M059J (cell line): ENCODE measurements around the gene G6PC3. TPM values are rescaled to one million over a fixed set of nuclear protein-coding genes. Genes with fewer than 3 reads are reported as not detected.

Experiments
- DNase-seq: peaks from one replicate; pipeline ENCODE4 v3.0.0-alpha.2; 2012; ENCODE audit warnings: low read depth
- total RNA-seq: library from RNA; depleted of rRNA; stranded (reverse); fragments of >200 nt; shearing (Covaris generic); gene quantifications from 2 replicates; pipeline ENCODE4 v1.2.3, GENCODE V29; 2014; rRNA removed

Gene G6PC3
- total RNA-seq, 1 experiment from 2014 or later: 66.4 TPM

DNA sequence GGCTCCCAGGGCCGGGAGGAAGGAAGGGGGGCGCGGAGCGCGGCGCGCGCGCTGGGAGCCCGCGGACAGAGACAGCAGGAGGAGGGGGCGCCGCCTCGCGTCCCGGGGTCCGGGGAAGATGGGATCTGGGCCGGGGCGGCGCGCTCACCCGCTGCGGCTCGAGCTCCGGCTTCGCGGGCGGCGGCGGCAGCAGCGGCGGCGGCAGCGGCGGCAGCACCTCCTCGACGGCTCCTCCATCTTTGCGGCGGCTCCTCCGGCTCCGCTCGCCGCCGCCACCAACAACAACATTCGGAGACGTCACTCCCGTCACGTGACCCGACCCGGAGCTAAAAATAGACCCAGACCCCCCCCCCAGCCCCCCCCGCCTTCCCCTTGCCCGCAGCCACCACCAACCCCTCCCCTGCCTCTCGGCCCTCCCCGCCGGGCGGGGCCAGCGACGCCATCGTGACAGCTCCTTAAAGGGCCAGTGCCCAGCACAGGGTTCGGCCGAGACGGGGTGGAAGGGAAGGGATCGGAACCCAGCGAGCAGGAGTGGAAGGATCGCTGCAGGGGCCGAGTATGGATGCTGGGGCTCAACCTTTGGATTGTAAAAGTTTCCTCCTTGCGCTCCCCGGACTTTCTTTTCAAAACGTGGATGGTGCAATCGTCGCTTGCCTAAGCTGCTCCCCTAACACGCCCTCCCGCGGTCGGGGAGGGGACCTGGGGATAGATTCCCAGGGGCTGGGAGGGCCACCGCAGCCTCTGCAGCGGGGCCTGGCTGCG is 53.0 kb downstream of the G6PC3 start, which contains the start of gene HDAC5:
Gene HDAC5, minus strand, starts transcription at position 286 of the 762 bp plus-strand sequence. CDS start 6,126 bp downstream, outside the sequence.
- peak; percentile 90 for DNase-seq

DNA sequence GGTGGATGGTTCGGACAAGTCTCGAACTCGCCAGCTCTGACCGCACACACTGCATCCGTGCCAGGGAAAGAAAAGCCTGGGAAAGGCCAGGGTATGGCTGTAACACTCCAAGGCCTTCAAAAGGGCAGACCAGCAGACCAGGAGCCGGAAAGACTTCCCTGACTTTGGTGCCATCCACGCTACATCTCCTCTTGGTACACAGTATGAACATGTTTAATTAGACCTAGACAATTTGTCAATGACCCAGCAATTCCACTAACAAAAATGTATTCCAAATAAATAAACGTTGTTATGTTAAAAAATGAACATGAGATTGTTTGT is 53.5 kb downstream of the G6PC3 start:
- no peak for DNase-seq

Other genes starting within 250 kb of the G6PC3 start
- gene MPP3, start 237.6 kb upstream of the G6PC3 start, total RNA-seq: 5.1 and 5.9 TPM in 2 replicates
- not detected in 2 replicates for gene CD300LG, start 223.6 kb upstream of the G6PC3 start, total RNA-seq
- gene MPP2, start 163.2 kb upstream of the G6PC3 start, total RNA-seq: 2.5 and 4.4 TPM in 2 replicates
- gene PPY, start 128.3 kb upstream of the G6PC3 start, total RNA-seq: not detected in 2 replicates
- not detected in 2 replicates for gene PYY, start 116.8 kb upstream of the G6PC3 start, total RNA-seq
- 0.99 and 3.7 TPM in 2 replicates for gene NAGS, start 66.1 kb upstream of the G6PC3 start, total RNA-seq
- 40.0 and 41.3 TPM in 2 replicates for gene TMEM101, start 55.8 kb upstream of the G6PC3 start, total RNA-seq
- gene LSM12, start 4.1 kb upstream of the G6PC3 start, total RNA-seq: 112 and 121 TPM in 2 replicates
- gene HDAC5, start 52.9 kb downstream of the G6PC3 start, total RNA-seq: 37.8 and 46.0 TPM in 2 replicates
- 6.5 and 7.5 TPM in 2 replicates for gene HROB, start 71.2 kb downstream of the G6PC3 start, total RNA-seq
- gene ASB16, start 100.0 kb downstream of the G6PC3 start, total RNA-seq: not detected in 2 replicates
- 36.8 and 37.6 TPM in 2 replicates for gene TMUB2, start 116.2 kb downstream of the G6PC3 start, total RNA-seq
- 21.3 and 32.7 TPM in 2 replicates for gene ATXN7L3, start 129.1 kb downstream of the G6PC3 start, total RNA-seq
- gene UBTF, start 148.9 kb downstream of the G6PC3 start, total RNA-seq: 37.8 and 57.5 TPM in 2 replicates
- gene SLC4A1, start 197.4 kb downstream of the G6PC3 start, total RNA-seq: not detected in 2 replicates
- 0.12 TPM in 1 of 2 replicates, not detected in the other for gene RUNDC3A, start 237.9 kb downstream of the G6PC3 start, total RNA-seq